AG09309 (cell line): ENCODE measurements around the gene COX20.

Experiments used
- DNase-seq: peaks from one replicate; pipeline ENCODE4 v3.0.0-alpha.2; 2010; ENCODE audit warnings: low read depth
- H3K4me3 ChIP-seq: 2 replicates; pipeline ENCODE4 v1.5.1; 2011; ENCODE audit warnings: mild to moderate bottlenecking, low read depth, low read length, moderate library complexity; ENCODE audit not compliant: control insufficient read depth
- TF ChIP-seq, protein P1 (sequence below): IDR thresholded peaks from 2 replicates; pipeline ENCODE4 v1.5.1; 2011; ENCODE audit warnings: mild to moderate bottlenecking, low read depth, low read length, inconsistent platforms; ENCODE audit not compliant: insufficient read depth, control insufficient read depth; ENCODE audit errors: missing control alignments

Gene COX20

GRCh38 chr1:244836135-244836521, 670 bp downstream of the COX20 start:
- TF ChIP-seq, protein P1, sequence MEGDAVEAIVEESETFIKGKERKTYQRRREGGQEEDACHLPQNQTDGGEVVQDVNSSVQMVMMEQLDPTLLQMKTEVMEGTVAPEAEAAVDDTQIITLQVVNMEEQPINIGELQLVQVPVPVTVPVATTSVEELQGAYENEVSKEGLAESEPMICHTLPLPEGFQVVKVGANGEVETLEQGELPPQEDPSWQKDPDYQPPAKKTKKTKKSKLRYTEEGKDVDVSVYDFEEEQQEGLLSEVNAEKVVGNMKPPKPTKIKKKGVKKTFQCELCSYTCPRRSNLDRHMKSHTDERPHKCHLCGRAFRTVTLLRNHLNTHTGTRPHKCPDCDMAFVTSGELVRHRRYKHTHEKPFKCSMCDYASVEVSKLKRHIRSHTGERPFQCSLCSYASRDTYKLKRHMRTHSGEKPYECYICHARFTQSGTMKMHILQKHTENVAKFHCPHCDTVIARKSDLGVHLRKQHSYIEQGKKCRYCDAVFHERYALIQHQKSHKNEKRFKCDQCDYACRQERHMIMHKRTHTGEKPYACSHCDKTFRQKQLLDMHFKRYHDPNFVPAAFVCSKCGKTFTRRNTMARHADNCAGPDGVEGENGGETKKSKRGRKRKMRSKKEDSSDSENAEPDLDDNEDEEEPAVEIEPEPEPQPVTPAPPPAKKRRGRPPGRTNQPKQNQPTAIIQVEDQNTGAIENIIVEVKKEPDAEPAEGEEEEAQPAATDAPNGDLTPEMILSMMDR = no peak
- peak overlapping the region; percentile 67 for H3K4me3 ChIP-seq
- DNase-seq = peak; percentile 2

- peak overlapping the region; percentile 67 for H3K4me3 ChIP-seq
- TF ChIP-seq, protein P1 = no peak
- DNase-seq = no peak
Measured at GRCh38 chr1:244836584-244836983, 1.1 kb downstream of the COX20 start.

DNA sequence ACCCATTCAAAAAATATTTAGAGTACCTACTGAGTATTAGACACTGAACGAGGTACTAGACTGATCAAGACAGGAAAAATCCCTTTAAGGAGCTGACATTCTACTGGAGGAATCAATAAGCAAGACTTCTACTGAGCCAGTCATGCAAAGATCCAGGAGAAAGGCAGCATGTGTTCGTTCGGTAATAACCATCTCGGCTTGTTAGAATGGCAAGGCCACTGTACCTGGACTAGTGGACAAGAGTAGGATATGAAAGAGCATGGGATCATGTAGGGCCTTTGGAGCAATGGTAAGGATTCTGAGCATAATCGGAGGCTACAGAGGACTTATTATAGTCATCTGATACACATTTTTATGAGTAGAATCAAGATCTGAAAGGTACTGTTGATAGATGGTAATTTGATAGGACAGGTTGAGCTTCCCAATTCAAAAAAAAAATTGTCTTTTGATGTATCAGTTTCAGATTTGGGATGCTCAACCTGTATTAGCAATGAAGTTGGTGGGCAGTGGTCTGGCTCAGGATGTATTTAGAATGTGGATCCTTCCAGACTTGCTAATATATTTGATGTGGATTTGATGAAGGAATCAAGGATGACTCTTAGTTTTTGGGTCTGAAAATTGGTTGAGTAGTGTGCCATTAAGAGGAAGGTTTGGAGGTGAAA, 2.3 kb downstream of the COX20 start:
- TF ChIP-seq, protein P1 = no peak
- no peak overlapping the region for H3K4me3 ChIP-seq
- DNase-seq = no peak

- no peak overlapping the region for H3K4me3 ChIP-seq
- no peak for DNase-seq
- TF ChIP-seq, protein P1 = no peak
Measured at GRCh38 chr1:244839656-244840055, 4.2 kb downstream of the COX20 start.

DNA sequence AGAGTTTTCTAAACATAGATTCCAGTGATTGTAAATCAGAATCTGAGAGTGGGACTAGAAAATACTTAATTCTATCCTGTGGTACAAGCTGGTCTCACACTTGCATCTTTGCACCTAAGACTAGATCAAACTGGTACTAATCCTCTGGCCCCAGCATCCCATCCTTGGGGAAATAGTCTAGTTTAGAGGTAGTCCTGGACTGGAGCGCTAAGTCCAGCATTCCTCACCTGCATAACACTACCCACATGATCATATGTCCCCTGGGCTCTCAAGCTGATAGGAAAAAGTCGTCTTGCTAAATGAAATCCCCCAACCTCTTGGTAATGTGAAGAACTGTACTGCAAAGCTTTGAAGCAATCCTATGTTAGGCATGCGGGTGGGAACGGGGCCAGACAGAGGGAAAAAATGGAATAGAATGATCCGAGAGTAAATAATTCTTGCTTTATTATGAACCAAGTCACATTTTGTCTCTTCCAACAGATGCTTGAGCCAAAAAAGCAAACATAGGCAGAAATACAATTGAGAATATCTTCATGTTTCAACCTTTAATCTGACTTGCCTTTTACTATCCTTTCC, 4.8 kb downstream of the COX20 start:
- no peak overlapping the region for H3K4me3 ChIP-seq
- TF ChIP-seq, protein P1 = no peak
- no peak for DNase-seq

DNA sequence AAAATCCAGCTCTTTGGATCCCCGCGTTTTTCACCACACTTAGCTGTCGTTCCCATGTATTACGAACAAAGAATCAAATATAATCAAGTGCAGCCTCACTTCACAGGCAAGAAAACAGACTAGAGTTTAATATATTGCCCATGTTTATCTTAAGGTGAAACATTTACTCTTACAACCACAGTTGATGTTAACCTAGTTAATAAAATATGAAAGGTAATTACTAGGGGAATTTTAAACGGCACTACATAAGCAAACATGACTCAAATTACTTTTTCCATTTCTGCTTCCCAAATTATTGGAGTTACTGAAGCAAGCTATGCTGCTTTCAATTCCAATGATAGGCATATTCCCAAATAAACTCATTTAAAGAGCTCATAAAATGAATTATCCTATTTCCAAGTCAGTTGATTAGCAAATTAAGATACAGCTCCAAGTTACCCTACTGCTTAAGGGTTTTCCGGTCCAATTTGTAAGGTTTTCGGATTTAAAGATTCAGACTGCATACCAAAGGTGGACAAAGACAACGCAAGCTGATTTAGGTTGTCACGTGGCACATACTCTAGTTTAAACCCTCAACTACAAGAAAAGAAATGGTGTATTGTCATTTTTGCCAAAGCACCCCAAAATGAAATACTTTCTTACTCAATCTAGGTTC, 5.9 kb downstream of the COX20 start:
- H3K4me3 ChIP-seq = no peak overlapping the region
- DNase-seq = no peak
- TF ChIP-seq, protein P1 = no peak
